T-cell (primary cell): ENCODE results near the gene TLR10. TPM values are rescaled to one million over a fixed set of nuclear protein-coding genes. Genes with fewer than 3 reads are reported as not detected.
A peak's percentile ranks its signal among the peaks of the same experiment; 100 is the strongest.

ENCODE experiments used
- ATAC-seq, 4 experiments: fragments of 200-7000 bp in 3 of 4; fragments of 150-1000 bp in 1 of 4; cut with Tn5 transposase; replicated peaks in 1 of 4; 1 replicate in 3 of 4; 2 replicates in 1 of 4; pipeline ENCODE4 v1.10.0; 2021; ENCODE audit warnings: moderate library complexity in 3 of 4, mild to moderate bottlenecking in 2 of 4, moderate number of reproducible peaks in 1 of 4
- CTCF ChIA-PET, 2 donors: fragments of 300-600 bp; sonication (Branson Sonifier 250); formaldehyde crosslinking; loops; one replicate each; lab custom pipeline; 2022; ENCODE audit warnings: antibody characterized with exemption in 2 of 2; lab: Charles Lee
- POLR2A ChIA-PET, 2 donors: fragments of 300-600 bp; sonication (Branson Sonifier 250); formaldehyde crosslinking; loops; one replicate each; lab custom pipeline; 2022; ENCODE audit warnings: antibody characterized with exemption in 2 of 2; lab: Charles Lee
- DNase-seq, 35 experiments: peaks; one replicate each; pipeline versions ENCODE4 v3.0.0 to v3.0.0-alpha.2; 2013 to 2023
- H3K27ac ChIP-seq: one replicate; pipeline ENCODE4 v1.5.1; 2013; ENCODE audit warnings: low read length
- H3K27me3 ChIP-seq, 2 experiments: replicated peaks in 1 of 2; 1 replicate in 1 of 2; 2 replicates in 1 of 2; pipeline versions ENCODE4 v1.6.1 to v1.7.0; 2013; ENCODE audit warnings: low read length in 1 of 2, mixed read lengths in 1 of 2; ENCODE audit not compliant: control insufficient read depth in 2 of 2, insufficient read depth in 2 of 2; ENCODE audit errors: extremely low read depth in 1 of 2
- H3K36me3 ChIP-seq, 2 donors: 1 replicate in 1 of 2; 2 replicates in 1 of 2; pipeline versions ENCODE4 v1.6.1 to v1.7.0; 2013; ENCODE audit warnings: low read length in 1 of 2; ENCODE audit not compliant: control insufficient read depth in 2 of 2, insufficient read depth in 1 of 2; ENCODE audit errors: extremely low read depth in 1 of 2
- H3K4me1 ChIP-seq, 2 experiments: 1 replicate in 1 of 2; 2 replicates in 1 of 2; pipeline versions ENCODE4 v1.6.1 to v1.7.0; 2013; ENCODE audit warnings: low read length in 2 of 2, mixed read lengths in 1 of 2; ENCODE audit not compliant: insufficient read depth in 2 of 2, control insufficient read depth in 1 of 2; ENCODE audit errors: extremely low read depth in 1 of 2
- H3K4me3 ChIP-seq, 2 donors: 1 replicate in 1 of 2; 2 replicates in 1 of 2; pipeline versions ENCODE4 v1.5.1 to v1.7.0; 2013; ENCODE audit warnings: mild to moderate bottlenecking in 2 of 2, low read length in 1 of 2, moderate library complexity in 1 of 2; ENCODE audit not compliant: control insufficient read depth in 1 of 2; ENCODE audit errors: extremely low read depth in 1 of 2
- H3K9me3 ChIP-seq: 2 replicates; pipeline ENCODE4 v1.7.0; 2013
- H3K27ac Mint-ChIP-seq, 2 donors: one replicate each; pipeline ENCODE4 v1.8.0; 2020 to 2021; ENCODE audit warnings: mild to moderate bottlenecking in 2 of 2, mixed read lengths in 2 of 2
- H3K27me3 Mint-ChIP-seq, 2 donors: one replicate each; pipeline ENCODE4 v1.8.0; 2021 to 2022; ENCODE audit warnings: mixed read lengths in 2 of 2
- H3K36me3 Mint-ChIP-seq: one replicate; pipeline ENCODE4 v1.8.0; 2021; ENCODE audit warnings: mixed read lengths
- H3K4me1 Mint-ChIP-seq, 3 donors: one replicate each; pipeline ENCODE4 v1.8.0; 2020 to 2022; ENCODE audit warnings: mixed read lengths in 3 of 3, mild to moderate bottlenecking in 1 of 3
- H3K4me3 Mint-ChIP-seq, 3 donors: one replicate each; pipeline ENCODE4 v1.8.0; 2020 to 2022; ENCODE audit warnings: mild to moderate bottlenecking in 3 of 3, mixed read lengths in 3 of 3, moderate library complexity in 3 of 3
- H3K9me3 Mint-ChIP-seq, 3 donors: one replicate each; pipeline ENCODE4 v1.8.0; 2020 to 2022; ENCODE audit warnings: mixed read lengths in 3 of 3
- WGBS: methylation state at CpG from one replicate; pipeline ENCODE4 v1.1.5; 2013; ENCODE audit warnings: missing lambda C conversion rate; ENCODE audit not compliant: insufficient coverage; 5-methylcytosine and 5-hydroxymethylcytosine counted together
- total RNA-seq, 35 experiments: library from RNA in 6 of 35; stranded (reverse) in 6 of 35; fragments of 120-200 nt in 1 of 35; gene quantifications; one replicate each; pipeline versions ENCODE4 v1.2.1 to v1.2.4 and lab custom pipeline; 2013 to 2026

TLR10 gene, protein sequence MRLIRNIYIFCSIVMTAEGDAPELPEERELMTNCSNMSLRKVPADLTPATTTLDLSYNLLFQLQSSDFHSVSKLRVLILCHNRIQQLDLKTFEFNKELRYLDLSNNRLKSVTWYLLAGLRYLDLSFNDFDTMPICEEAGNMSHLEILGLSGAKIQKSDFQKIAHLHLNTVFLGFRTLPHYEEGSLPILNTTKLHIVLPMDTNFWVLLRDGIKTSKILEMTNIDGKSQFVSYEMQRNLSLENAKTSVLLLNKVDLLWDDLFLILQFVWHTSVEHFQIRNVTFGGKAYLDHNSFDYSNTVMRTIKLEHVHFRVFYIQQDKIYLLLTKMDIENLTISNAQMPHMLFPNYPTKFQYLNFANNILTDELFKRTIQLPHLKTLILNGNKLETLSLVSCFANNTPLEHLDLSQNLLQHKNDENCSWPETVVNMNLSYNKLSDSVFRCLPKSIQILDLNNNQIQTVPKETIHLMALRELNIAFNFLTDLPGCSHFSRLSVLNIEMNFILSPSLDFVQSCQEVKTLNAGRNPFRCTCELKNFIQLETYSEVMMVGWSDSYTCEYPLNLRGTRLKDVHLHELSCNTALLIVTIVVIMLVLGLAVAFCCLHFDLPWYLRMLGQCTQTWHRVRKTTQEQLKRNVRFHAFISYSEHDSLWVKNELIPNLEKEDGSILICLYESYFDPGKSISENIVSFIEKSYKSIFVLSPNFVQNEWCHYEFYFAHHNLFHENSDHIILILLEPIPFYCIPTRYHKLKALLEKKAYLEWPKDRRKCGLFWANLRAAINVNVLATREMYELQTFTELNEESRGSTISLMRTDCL
- total RNA-seq (1 to 10 TPM in 2 of 5 donors, under 1 TPM in 3; 0.47 to 2.6 (median 0.96) TPM), total RNA-seq (lab: John Stamatoyannopoulos, UW) (0 to 3.0 (median 0.39) reads per million in 29 experiments)
- 2.7 TPM for total RNA-seq (2013)

DNA sequence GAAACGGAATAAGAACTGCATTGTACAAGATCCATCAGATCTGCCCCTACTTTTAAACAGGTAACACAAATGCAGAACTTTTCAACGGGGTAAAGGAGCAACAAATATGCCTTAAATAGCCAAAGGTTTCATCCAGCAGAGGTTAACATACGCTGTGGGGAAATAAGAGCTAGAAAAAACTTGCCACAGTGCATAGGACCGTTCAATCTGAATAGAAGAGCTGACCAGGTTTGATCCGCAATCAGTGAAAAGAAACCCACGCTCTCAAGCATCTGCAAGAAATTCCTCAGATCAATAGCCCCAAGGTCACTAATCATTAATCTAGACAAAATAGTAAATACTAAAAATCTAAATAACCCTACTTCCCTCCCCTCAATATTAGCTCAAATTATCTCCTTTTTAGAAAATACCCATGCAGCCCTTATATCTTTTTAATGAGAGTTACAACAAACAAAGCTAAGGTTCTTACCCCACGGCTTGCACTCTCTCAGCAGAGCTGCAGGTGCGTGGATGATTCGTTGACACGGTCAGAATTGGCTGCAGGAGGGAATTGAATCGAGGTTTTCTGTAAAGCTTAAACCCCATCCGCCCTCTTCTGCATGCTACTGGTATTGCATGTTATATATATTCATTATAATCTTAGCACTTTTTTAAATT, at the start of gene TLR10:
TSS of gene TLR10 (minus strand) at position 539 of the 657 bp plus-strand sequence. CDS start 7,400 bp downstream, outside the sequence.
- Histone ChIP-seq H3K4me3 (no peak within 1 kb of the TSS), H3K4me1 (peaks cover 0 to 2% of the 10 kb centered on the region in 2 experiments), H3K9me3 (no peaks in the 10 kb centered on the region), H3K27ac (no peak within 1 kb of the TSS), H3K27me3 (no peaks in the 10 kb centered on the region), H3K36me3 (no peaks in the 10 kb centered on the region)
- Mint-ChIP-seq H3K4me1 (peaks cover 3 to 6% (median 5%) of the 10 kb centered on the region in 3 donors), H3K9me3 (no peaks in the 10 kb centered on the region), H3K27ac (peak within 1 kb of the TSS in 1 of 2 donors; percentile 44), H3K36me3 (no peaks in the 10 kb centered on the region), H3K27me3 (no peaks in the 10 kb centered on the region), H3K4me3 (peak within 1 kb of the TSS in 1 of 3 donors; percentile 71)
- ATAC-seq (peak; percentile 51 to 73 (median 64)), DNase-seq (peak in 13 of 35 experiments; percentile 18 to 73 (median 28))
- 94% methylated on average over 3 of the region's 12 CpGs for WGBS
- ChIA-PET CTCF (interaction anchor here (0.6 to 6.3 kb wide), 36 partner anchors 8 to 972 kb away, joined by 3 to 43 read pairs (median 4); partner anchors contain the start of gene TLR1 (in 1 of the 2)), POLR2A (interaction anchor here in 1 of 2 donors (0.6 kb wide), 1 partner anchor 72 kb away, joined by 3 read pairs; no protein-coding TSS in a partner anchor)

DNA sequence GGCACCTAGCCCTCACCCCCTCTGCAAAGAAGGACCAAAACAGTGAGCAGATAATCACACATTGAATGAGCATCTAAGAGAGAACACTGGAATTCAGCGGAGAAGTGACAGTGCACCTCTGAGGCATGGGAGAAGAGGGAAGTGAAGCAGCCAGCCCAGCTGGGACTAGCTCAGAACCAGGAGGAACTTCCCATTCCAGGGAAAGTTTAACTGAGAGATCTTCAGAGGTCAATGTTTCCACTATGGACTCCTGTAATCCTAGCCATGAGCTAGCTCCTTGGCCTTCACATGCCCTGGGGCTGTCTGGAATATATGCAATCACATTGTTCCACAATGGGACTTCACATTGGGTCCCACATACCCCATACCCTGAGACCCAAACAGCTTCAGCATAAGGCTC, 49.4 kb upstream of the TLR10 start:
- Mint-ChIP-seq H3K4me1 (peaks cover 3 to 16% (median 5%) of the 10 kb centered on the region in 3 donors), H3K27ac (no peak overlapping the region), H3K36me3 (peaks cover 30% of the 10 kb centered on the region), H3K27me3 (no peaks in the 10 kb centered on the region), H3K9me3 (peaks cover 13 to 16% (median 14%) of the 10 kb centered on the region in 3 donors), H3K4me3 (no peak overlapping the region)
- Histone ChIP-seq H3K4me1 (peaks cover 0 to 3% of the 10 kb centered on the region in 2 experiments), H3K9me3 (no peaks in the 10 kb centered on the region), H3K27ac (no peak overlapping the region), H3K27me3 (no peaks in the 10 kb centered on the region), H3K36me3 (no peaks in the 10 kb centered on the region), H3K4me3 (no peak overlapping the region)
- WGBS, result 80% methylated on average over 1 of the region's 1 CpG
- DNase-seq (no peak), ATAC-seq (no peak)
- ChIA-PET CTCF (interaction anchor here in 1 of 2 donors (0.6 kb wide), 1 partner anchor 748 kb away, joined by 9 read pairs; no protein-coding TSS in a partner anchor), POLR2A (no interaction called here)

DNA sequence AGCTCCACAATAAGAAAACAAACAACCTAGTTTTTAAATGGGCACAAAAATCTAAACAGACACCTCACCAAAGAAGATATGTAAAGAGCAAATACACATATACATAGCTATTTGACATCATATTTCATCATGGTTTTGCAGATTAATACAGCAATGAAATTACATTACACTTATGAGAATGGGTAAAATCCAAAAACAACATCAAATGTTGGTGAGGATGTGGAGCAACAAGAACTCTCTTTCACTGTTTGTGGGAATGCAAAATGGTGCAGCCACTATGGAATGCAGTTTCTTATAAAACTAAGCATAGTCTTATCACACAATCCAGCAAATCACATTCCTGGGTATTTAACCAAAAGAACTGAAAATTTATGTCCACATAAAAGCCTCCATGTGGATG, 48.9 kb upstream of the TLR10 start:
- peaks cover 13 to 16% (median 14%) of the 10 kb centered on the region in 3 donors for H3K9me3 Mint-ChIP-seq
- ATAC-seq (no peak), DNase-seq (no peak)
- H3K27me3 Mint-ChIP-seq, result no peaks in the 10 kb centered on the region
- H3K36me3 Mint-ChIP-seq, result peaks cover 33% of the 10 kb centered on the region
- H3K27ac ChIP-seq, result no peak overlapping the region
- no peak overlapping the region for H3K27ac Mint-ChIP-seq
- CTCF ChIA-PET, result interaction anchor here (0.6 to 1.4 kb wide), 4 partner anchors 35 to 748 kb away, joined by 3 to 9 read pairs (median 4); no protein-coding TSS in a partner anchor
- POLR2A ChIA-PET, result interaction anchor here (0.6 to 0.9 kb wide), 2 partner anchors 12 to 97 kb away, joined by 3 read pairs; no protein-coding TSS in a partner anchor
- H3K4me1 Mint-ChIP-seq, result peaks cover 0 to 12% (median 0%) of the 10 kb centered on the region in 3 donors
- H3K27me3 ChIP-seq, result no peaks in the 10 kb centered on the region
- H3K4me3 ChIP-seq, result no peak overlapping the region
- no peak overlapping the region for H3K4me3 Mint-ChIP-seq
- peaks cover 0 to 3% of the 10 kb centered on the region in 2 experiments for H3K4me1 ChIP-seq
- H3K36me3 ChIP-seq, result no peaks in the 10 kb centered on the region
- no peaks in the 10 kb centered on the region for H3K9me3 ChIP-seq

DNA sequence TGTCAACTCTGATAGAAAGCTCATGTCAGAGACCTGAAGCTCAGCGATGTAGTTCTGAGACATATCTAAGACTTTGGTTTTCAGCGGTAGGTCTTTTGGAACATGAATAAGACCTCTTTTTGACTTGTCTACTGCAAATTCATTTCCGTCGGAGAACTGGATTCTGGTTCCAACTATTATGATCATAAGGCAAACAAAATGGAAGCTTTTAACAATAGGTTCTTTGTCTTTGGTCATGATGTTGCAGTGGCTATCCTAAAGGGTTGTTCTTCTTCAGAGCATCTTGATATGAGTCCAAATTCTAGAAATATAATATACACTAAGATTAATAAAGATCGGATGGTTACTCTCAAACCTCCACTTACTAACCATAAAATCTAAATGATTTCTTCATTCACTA, 46.4 kb upstream of the TLR10 start:
- ChIA-PET CTCF (interaction anchor here in 1 of 2 donors (0.9 kb wide), 1 partner anchor 516 kb away, joined by 3 read pairs; no protein-coding TSS in a partner anchor), POLR2A (no interaction called here)
- DNase-seq (no peak), ATAC-seq (no peak)
- no peak overlapping the region for H3K27ac Mint-ChIP-seq
- no peak overlapping the region for H3K4me3 Mint-ChIP-seq
- peaks cover 0 to 3% of the 10 kb centered on the region in 2 experiments for H3K4me1 ChIP-seq
- H3K4me3 ChIP-seq, result no peak overlapping the region
- H3K27ac ChIP-seq, result no peak overlapping the region
- H3K36me3 ChIP-seq, result no peaks in the 10 kb centered on the region
- peaks cover 0 to 9% (median 0%) of the 10 kb centered on the region in 3 donors for H3K4me1 Mint-ChIP-seq
- no peaks in the 10 kb centered on the region for H3K9me3 ChIP-seq
- no peaks in the 10 kb centered on the region for H3K27me3 ChIP-seq
- WGBS, result 80% methylated on average over 4 of the region's 5 CpGs
- H3K27me3 Mint-ChIP-seq, result no peaks in the 10 kb centered on the region
- H3K36me3 Mint-ChIP-seq, result peaks cover 31% of the 10 kb centered on the region
- peaks cover under 1 to 6% (median 2%) of the 10 kb centered on the region in 3 donors for H3K9me3 Mint-ChIP-seq

DNA sequence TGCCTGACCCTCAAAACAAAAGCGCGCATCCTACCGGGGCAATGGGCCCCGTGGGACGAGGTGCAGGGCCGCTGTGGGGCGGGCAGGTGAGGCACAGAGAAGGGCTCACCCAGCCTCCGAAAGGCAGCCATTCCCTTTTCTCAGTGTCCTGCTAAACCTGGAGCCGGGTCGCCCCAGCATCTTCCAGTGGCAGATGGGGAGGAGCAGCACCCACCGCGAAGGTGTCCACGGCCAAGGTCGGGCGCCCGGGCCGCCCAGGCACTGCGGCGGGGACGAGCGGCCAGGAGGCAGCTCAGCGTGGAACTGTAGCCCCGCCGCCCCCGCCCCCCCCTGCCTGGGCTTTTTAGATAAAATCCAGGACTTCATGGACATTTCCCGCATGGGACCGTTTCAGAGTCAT, 41.0 kb upstream of the TLR10 start:
- Histone ChIP-seq H3K9me3 (no peaks in the 10 kb centered on the region), H3K27ac (no peak overlapping the region), H3K27me3 (no peaks in the 10 kb centered on the region), H3K4me3 (no peak overlapping the region), H3K36me3 (no peaks in the 10 kb centered on the region), H3K4me1 (no peaks in the 10 kb centered on the region)
- H3K27me3 Mint-ChIP-seq, result no peaks in the 10 kb centered on the region
- peaks cover 29% of the 10 kb centered on the region for H3K36me3 Mint-ChIP-seq
- ChIA-PET POLR2A (no interaction called here), CTCF (no interaction called here)
- DNase-seq (no peak), ATAC-seq (no peak)
- H3K27ac Mint-ChIP-seq, result no peak overlapping the region
- WGBS, result 93% methylated on average over 21 of the region's 27 CpGs
- no peak overlapping the region for H3K4me3 Mint-ChIP-seq
- peaks cover 12 to 19% (median 12%) of the 10 kb centered on the region in 3 donors for H3K4me1 Mint-ChIP-seq
- peaks cover 3 to 8% (median 7%) of the 10 kb centered on the region in 3 donors for H3K9me3 Mint-ChIP-seq
